Superior temporal gyrus (tissue), 1 donor: ENCODE data around the gene NOL9.

Experiments
- DNase-seq: peaks from one replicate; pipeline ENCODE4 v3.0.0-alpha.2; 2016; ENCODE audit errors: extremely low spot score

The NOL9 gene

GRCh38 chr1:6590046-6590445 is 35.7 kb upstream of the NOL9 start:
- no peak for DNase-seq

GRCh38 chr1:6588893-6589520 is 34.7 kb upstream of the NOL9 start:
- DNase-seq: no peak

GRCh38 chr1:6588128-6588892 is 34.0 kb upstream of the NOL9 start:
- no peak for DNase-seq

GRCh38 chr1:6587261-6588005 is 33.1 kb upstream of the NOL9 start:
- DNase-seq: peak; percentile 64

GRCh38 chr1:6586404-6586816 is 32.1 kb upstream of the NOL9 start:
- DNase-seq: no peak

- no peak for DNase-seq
These were observed 31.5 kb upstream of the NOL9 start for GRCh38 chr1:6585841-6586240.

GRCh38 chr1:6585081-6585722 is 30.9 kb upstream of the NOL9 start:
- no peak for DNase-seq

- no peak for DNase-seq
These were observed 30.1 kb upstream of the NOL9 start for GRCh38 chr1:6584126-6585080.

- DNase-seq: no peak
These were observed 28.1 kb upstream of the NOL9 start for GRCh38 chr1:6582370-6582769.

- no peak for DNase-seq
These were observed 27.4 kb upstream of the NOL9 start for GRCh38 chr1:6581561-6582305.

GRCh38 chr1:6580593-6581409 is 26.5 kb upstream of the NOL9 start:
- no peak for DNase-seq

- DNase-seq: no peak
These were observed 25.8 kb upstream of the NOL9 start for GRCh38 chr1:6580119-6580592.

- DNase-seq: peak; percentile 99
These were observed 25.2 kb upstream of the NOL9 start, which contains the start of gene ZBTB48 for GRCh38 chr1:6579374-6580118. TSS of gene ZBTB48 (plus strand) at chr1:6579994. CDS start at chr1:6580610, 616 bp downstream.

- DNase-seq: no peak
These were observed 24.5 kb upstream of the NOL9 start for GRCh38 chr1:6578624-6579373.

GRCh38 chr1:6577831-6578525 is 23.7 kb upstream of the NOL9 start:
- peak; percentile 51 for DNase-seq

- DNase-seq: no peak
These were observed 20.5 kb upstream of the NOL9 start for GRCh38 chr1:6574818-6575217.

- DNase-seq: no peak
These were observed 19.8 kb upstream of the NOL9 start for GRCh38 chr1:6574025-6574620.
